ENCODE results near the gene CCDC12. TPM values are rescaled to one million over a fixed set of nuclear protein-coding genes. Genes with fewer than 3 reads are reported as not detected.

Gene CCDC12
- total and polyA plus RNA-seq, 2 of the 13 experiments (the other 11 are each of a cell fraction or from before 2014, with no cell fraction given), result 30.1 to 49.5 TPM

DNA sequence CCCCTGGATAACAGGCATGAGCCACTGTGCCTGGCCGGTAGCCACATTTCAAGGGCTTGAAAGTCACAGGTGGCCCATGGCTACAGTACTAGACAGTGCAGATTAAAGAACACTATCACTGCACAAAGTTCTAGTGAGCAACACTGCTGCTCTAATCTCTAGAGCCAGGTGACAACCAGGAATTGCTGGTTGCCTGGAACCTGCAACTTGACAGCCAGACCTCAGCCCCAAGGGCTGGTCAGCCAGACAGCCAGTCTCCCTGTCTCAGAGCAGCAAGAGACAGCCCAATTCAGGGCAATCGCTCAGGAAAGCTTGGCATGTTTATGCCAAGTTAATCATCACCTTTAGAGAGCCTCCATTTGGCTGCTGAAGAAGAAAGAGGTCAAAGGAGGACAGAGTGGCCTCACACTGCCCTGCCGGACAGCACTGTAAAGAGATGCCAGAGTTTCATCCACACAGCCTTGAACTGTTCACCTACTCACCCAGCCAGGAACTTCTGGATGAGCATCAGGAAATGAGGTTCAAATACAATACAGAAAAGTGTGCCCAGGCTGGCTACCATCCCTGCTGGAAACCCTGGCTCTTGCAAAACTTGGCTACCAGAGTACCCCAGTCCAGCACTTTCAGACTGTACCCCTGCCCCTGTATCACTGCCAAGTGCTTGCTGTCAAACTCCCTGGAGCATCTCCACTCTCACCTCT is 6.0 kb downstream of the CCDC12 start (continued):
- TF ChIP-seq ZNF646 (CRISPR knock-in tag; IDR thresholded peaks at IDR 0.05), result no peak
- TF ChIP-seq, protein P1, sequence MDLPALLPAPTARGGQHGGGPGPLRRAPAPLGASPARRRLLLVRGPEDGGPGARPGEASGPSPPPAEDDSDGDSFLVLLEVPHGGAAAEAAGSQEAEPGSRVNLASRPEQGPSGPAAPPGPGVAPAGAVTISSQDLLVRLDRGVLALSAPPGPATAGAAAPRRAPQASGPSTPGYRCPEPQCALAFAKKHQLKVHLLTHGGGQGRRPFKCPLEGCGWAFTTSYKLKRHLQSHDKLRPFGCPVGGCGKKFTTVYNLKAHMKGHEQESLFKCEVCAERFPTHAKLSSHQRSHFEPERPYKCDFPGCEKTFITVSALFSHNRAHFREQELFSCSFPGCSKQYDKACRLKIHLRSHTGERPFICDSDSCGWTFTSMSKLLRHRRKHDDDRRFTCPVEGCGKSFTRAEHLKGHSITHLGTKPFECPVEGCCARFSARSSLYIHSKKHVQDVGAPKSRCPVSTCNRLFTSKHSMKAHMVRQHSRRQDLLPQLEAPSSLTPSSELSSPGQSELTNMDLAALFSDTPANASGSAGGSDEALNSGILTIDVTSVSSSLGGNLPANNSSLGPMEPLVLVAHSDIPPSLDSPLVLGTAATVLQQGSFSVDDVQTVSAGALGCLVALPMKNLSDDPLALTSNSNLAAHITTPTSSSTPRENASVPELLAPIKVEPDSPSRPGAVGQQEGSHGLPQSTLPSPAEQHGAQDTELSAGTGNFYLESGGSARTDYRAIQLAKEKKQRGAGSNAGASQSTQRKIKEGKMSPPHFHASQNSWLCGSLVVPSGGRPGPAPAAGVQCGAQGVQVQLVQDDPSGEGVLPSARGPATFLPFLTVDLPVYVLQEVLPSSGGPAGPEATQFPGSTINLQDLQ (CRISPR knock-in tag; IDR thresholded peaks at IDR 0.05), result no peak
- no peak for TF ChIP-seq BRD4 (CRISPR knock-in tag; IDR thresholded peaks at IDR 0.05)
- TF ChIP-seq AGO2 (optimal IDR thresholded peaks at IDR 0.05; ENCODE audit: low read depth, low read length), result no peak
- TF ChIP-seq, protein P2, sequence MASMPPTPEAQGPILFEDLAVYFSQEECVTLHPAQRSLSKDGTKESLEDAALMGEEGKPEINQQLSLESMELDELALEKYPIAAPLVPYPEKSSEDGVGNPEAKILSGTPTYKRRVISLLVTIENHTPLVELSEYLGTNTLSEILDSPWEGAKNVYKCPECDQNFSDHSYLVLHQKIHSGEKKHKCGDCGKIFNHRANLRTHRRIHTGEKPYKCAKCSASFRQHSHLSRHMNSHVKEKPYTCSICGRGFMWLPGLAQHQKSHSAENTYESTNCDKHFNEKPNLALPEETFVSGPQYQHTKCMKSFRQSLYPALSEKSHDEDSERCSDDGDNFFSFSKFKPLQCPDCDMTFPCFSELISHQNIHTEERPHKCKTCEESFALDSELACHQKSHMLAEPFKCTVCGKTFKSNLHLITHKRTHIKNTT (CRISPR knock-in tag; IDR thresholded peaks at IDR 0.05), result no peak
- no peak for TF ChIP-seq PAWR (CRISPR knock-in tag; IDR thresholded peaks at IDR 0.05; ENCODE audit: borderline replicate concordance)
- no peak for TF ChIP-seq ZNF781 (CRISPR knock-in tag; IDR thresholded peaks at IDR 0.05; ENCODE audit: borderline replicate concordance, not compliant biosample characterization)
- peak; percentile 100 for TF ChIP-seq RXRA (CRISPR knock-in tag; IDR thresholded peaks at IDR 0.05)
- no peak for TF ChIP-seq ZNF782 (CRISPR knock-in tag; IDR thresholded peaks at IDR 0.05; ENCODE audit: borderline replicate concordance)
- TF ChIP-seq, protein P3, sequence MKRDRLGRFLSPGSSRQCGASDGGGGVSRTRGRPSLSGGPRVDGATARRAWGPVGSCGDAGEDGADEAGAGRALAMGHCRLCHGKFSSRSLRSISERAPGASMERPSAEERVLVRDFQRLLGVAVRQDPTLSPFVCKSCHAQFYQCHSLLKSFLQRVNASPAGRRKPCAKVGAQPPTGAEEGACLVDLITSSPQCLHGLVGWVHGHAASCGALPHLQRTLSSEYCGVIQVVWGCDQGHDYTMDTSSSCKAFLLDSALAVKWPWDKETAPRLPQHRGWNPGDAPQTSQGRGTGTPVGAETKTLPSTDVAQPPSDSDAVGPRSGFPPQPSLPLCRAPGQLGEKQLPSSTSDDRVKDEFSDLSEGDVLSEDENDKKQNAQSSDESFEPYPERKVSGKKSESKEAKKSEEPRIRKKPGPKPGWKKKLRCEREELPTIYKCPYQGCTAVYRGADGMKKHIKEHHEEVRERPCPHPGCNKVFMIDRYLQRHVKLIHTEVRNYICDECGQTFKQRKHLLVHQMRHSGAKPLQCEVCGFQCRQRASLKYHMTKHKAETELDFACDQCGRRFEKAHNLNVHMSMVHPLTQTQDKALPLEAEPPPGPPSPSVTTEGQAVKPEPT (CRISPR knock-in tag; IDR thresholded peaks at IDR 0.05; ENCODE audit: low read depth), result 0 out of 2 replicates have a peak, but pooled peaks have one; percentile 35
- TF ChIP-seq SMYD3 (CRISPR knock-in tag; IDR thresholded peaks at IDR 0.05), result 0 out of 2 replicates have a peak, but pooled peaks have one; percentile 42
- no peak for TF ChIP-seq ZNF253 (CRISPR knock-in tag; IDR thresholded peaks at IDR 0.05; ENCODE audit: borderline replicate concordance)
- no peak for TF ChIP-seq ZNF564 (CRISPR knock-in tag; IDR thresholded peaks at IDR 0.05)
- TF ChIP-seq, protein P4, sequence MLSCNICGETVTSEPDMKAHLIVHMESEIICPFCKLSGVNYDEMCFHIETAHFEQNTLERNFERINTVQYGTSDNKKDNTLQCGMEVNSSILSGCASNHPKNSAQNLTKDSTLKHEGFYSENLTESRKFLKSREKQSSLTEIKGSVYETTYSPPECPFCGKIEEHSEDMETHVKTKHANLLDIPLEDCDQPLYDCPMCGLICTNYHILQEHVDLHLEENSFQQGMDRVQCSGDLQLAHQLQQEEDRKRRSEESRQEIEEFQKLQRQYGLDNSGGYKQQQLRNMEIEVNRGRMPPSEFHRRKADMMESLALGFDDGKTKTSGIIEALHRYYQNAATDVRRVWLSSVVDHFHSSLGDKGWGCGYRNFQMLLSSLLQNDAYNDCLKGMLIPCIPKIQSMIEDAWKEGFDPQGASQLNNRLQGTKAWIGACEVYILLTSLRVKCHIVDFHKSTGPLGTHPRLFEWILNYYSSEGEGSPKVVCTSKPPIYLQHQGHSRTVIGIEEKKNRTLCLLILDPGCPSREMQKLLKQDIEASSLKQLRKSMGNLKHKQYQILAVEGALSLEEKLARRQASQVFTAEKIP (CRISPR knock-in tag; IDR thresholded peaks at IDR 0.05; ENCODE audit: borderline replicate concordance), result no peak
